Measurements from ENCODE around the gene ATP8B2. TPM values are rescaled to one million over a fixed set of nuclear protein-coding genes. Genes with fewer than 3 reads are reported as not detected.

The ATP8B2 gene
- total RNA-seq, 4 donors from 2014 or later: 5.8 to 22.5 (median 7.2) TPM

DNA sequence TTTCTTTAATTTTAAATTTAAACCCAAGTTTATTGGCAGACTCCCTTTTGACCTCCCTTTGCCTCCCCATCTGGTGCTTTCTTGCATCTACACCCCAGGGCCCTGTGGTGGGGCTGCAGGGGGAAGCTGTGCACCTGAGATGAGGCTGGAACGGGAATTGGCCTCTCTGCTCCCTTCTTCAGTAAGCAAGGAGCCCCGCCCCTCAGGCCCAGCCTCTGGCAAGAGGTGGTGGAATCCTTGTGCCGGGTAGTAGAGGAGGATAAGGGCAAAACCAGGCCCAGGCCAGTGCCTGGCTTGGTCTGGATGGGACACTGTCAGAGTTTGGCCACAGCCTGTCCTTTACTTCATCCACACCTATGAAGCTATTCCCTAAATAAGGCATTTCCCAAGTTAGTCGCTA, 25.1 kb downstream of the ATP8B2 start:
- TF ChIP-seq POLR2A (IDR thresholded peaks at IDR 0.05): no peak
- TF ChIP-seq, protein P1, sequence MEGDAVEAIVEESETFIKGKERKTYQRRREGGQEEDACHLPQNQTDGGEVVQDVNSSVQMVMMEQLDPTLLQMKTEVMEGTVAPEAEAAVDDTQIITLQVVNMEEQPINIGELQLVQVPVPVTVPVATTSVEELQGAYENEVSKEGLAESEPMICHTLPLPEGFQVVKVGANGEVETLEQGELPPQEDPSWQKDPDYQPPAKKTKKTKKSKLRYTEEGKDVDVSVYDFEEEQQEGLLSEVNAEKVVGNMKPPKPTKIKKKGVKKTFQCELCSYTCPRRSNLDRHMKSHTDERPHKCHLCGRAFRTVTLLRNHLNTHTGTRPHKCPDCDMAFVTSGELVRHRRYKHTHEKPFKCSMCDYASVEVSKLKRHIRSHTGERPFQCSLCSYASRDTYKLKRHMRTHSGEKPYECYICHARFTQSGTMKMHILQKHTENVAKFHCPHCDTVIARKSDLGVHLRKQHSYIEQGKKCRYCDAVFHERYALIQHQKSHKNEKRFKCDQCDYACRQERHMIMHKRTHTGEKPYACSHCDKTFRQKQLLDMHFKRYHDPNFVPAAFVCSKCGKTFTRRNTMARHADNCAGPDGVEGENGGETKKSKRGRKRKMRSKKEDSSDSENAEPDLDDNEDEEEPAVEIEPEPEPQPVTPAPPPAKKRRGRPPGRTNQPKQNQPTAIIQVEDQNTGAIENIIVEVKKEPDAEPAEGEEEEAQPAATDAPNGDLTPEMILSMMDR (IDR thresholded peaks at IDR 0.05 in 4 of 5, conservative IDR thresholded peaks at IDR 0.05 in 1 of 5): no peak
- H3K27me3 ChIP-seq: peaks cover 12 to 20% (median 14%) of the 10 kb centered on the region in 3 donors
- H3K27ac ChIP-seq: no peak overlapping the region
- H3K9me3 ChIP-seq: no peaks in the 10 kb centered on the region
- in situ Hi-C loops (cut with MboI; ENCODE audit: low sequenced_read_pairs in 4 of 4) (no loop called here), intact Hi-C loops (cut with DNase I; ENCODE audit: low total_unique reads) (no loop called here)
- no peak for ATAC-seq
- peaks cover 14 to 19% of the 10 kb centered on the region in 2 donors for H3K4me1 ChIP-seq
- no peak for DNase-seq
- H3K4me3 ChIP-seq: no peak overlapping the region
- no peaks in the 10 kb centered on the region for H3K36me3 ChIP-seq

DNA sequence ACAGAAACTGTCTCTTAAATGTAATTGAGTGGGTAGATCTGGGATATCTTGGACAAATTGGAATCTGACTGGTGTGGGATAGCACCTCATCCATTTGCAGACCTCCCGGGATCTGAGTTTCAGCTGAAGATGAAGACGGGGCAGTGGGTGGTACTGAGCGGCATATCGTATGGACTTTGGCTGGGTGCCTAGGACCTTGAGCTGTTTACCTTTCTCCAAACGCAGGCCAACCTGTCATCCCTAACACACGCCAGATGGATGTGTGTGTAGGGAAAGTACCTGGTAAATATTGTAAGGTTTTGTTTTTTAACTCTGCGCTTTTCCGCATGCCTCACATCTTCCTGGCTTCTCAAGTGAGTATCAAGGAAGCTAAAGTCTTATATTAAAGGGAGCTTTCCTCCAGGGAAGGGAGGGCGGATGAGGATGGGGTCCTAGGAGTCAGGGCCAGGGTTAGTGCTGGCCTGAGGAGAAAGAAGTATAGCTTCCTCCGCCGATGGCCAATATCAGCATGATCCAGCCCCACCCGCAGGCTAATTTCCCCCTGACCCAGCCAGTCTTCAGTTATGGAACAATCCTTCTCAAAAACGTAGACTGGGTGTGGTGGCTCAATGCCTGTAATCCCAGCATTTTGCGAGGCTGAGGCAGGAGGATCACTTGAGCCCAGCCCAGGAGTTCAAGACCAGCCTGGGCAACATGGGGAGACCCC, 26.2 kb downstream of the ATP8B2 start:
- intact Hi-C loops (cut with DNase I; ENCODE audit: low total_unique reads): no loop called here
- DNase-seq: no peak
- in situ Hi-C loops (cut with MboI; ENCODE audit: low sequenced_read_pairs in 4 of 4): no loop called here
- TF ChIP-seq POLR2A (IDR thresholded peaks at IDR 0.05): no peak
- TF ChIP-seq, protein P1 (IDR thresholded peaks at IDR 0.05 in 4 of 5, conservative IDR thresholded peaks at IDR 0.05 in 1 of 5): no peak
- H3K36me3 ChIP-seq: no peaks in the 10 kb centered on the region
- no peak for ATAC-seq
- H3K27me3 ChIP-seq: peaks cover 12 to 20% (median 14%) of the 10 kb centered on the region in 3 donors
- H3K4me1 ChIP-seq: peaks cover 14 to 19% of the 10 kb centered on the region in 2 donors
- H3K4me3 ChIP-seq: no peak overlapping the region
- H3K27ac ChIP-seq: no peak overlapping the region
- H3K9me3 ChIP-seq: no peaks in the 10 kb centered on the region

DNA sequence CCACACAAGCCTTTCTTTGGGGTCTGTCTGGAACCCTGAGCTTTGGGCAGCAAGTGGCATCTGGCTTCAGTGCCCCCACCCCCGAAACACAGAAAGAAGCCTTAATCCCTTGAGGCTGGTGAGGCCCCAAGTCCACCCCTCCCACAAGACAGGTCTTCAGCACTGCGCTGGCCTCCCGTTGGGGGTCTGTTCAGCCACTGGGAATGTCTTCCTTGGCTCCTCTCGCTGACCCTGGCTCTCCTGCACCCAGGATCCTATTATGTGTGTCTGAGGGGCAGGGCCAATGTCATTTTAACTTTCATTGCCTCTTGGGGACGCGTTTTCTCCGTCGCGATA, 26.9 kb downstream of the ATP8B2 start:
- no peak for ATAC-seq

DNA sequence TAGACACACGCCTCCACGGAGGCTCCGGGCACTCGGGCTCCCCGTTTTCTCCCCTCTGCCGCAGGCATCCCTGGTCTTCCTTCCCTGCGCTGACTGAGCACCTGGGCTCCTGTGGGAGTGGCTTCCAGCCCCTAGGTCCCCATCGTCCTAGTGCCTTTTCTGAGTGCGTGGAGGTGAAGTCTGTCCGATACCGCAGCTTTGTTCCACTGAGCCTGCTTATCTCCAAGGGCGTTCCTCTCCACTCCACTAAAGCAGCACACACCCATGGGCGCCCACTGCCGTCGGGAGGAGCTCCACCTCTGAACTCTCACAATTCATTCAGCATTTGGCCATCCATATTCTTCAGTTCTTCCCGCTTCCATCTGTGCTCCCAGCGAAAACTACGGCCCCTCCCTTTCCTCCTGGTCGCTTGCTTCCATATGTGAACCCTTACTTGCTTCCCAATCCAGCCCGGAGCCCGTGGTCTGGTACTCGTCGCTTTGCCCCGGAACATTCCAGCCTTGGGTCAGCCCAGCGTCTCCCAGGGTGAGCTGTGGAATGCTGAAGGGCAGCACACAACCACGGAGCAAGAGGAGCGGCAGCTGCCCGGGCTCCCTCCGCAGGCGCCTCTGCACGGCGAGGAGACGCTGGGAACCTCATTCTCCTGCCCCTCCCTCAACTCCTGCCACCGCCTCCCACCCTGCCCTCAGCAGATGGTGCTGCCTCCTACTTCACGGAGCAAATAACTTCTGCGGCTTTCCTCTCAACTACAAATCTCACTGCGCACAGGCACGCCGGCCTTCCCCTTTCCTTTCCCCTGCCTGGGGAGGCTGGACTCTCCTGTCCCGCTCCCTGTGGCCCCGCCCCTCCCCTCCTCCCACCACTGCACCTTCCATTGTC, 27.5 kb downstream of the ATP8B2 start:
- H3K36me3 ChIP-seq: no peaks in the 10 kb centered on the region
- H3K27me3 ChIP-seq: peaks cover 12 to 20% (median 14%) of the 10 kb centered on the region in 3 donors
- ATAC-seq (peak; percentile 37 to 49), DNase-seq (peak in 1 of 2 donors; percentile 20)
- peak overlapping the region; percentile 42 to 59 (median 49) for H3K4me3 ChIP-seq
- TF ChIP-seq POLR2A (IDR thresholded peaks at IDR 0.05): no peak
- TF ChIP-seq, protein P1 (IDR thresholded peaks at IDR 0.05 in 4 of 5, conservative IDR thresholded peaks at IDR 0.05 in 1 of 5): no peak
- no peaks in the 10 kb centered on the region for H3K9me3 ChIP-seq
- intact Hi-C loops (cut with DNase I; ENCODE audit: low total_unique reads) (no loop called here), in situ Hi-C loops (cut with MboI; ENCODE audit: low sequenced_read_pairs in 4 of 4) (no loop called here)
- peaks cover 14 to 19% of the 10 kb centered on the region in 2 donors for H3K4me1 ChIP-seq
- H3K27ac ChIP-seq: peak overlapping the region in 3 of 4 donors; percentile 19 to 41 (median 26)

More for the DNA sequence above, 26.9 kb downstream of the ATP8B2 start:
- Histone ChIP-seq H3K4me1 (peaks cover 14 to 19% of the 10 kb centered on the region in 2 donors), H3K4me3 (peak overlapping the region; percentile 42 to 59 (median 49)), H3K9me3 (no peaks in the 10 kb centered on the region), H3K36me3 (no peaks in the 10 kb centered on the region), H3K27me3 (peaks cover 12 to 20% (median 14%) of the 10 kb centered on the region in 3 donors), H3K27ac (no peak overlapping the region)
- in situ Hi-C loops (cut with MboI; ENCODE audit: low sequenced_read_pairs in 4 of 4) (no loop called here), intact Hi-C loops (cut with DNase I; ENCODE audit: low total_unique reads) (no loop called here)
- TF ChIP-seq POLR2A (IDR thresholded peaks at IDR 0.05): no peak
- TF ChIP-seq, protein P1 (IDR thresholded peaks at IDR 0.05 in 4 of 5, conservative IDR thresholded peaks at IDR 0.05 in 1 of 5): no peak
- no peak for DNase-seq

Data from gastrocnemius medialis (tissue), 4 donors.